Spleen (tissue), 13 donors: ENCODE measurements around the gene ARL6IP6. TPM values are rescaled to one million over a fixed set of nuclear protein-coding genes. Genes with fewer than 3 reads are reported as not detected.

ENCODE experiments used
- DNase-seq: peaks from one replicate; pipeline ENCODE4 v3.0.0-alpha.2; 2020
- H3K27ac ChIP-seq, 8 donors: fragments of 200-600 bp; sonication (generic) in 7 of 8; 1 replicate in 4 of 8; 2 replicates in 4 of 8; pipeline versions ENCODE4 v1.5.0 to v1.8.0; 2016 to 2021; ENCODE audit warnings: inconsistent platforms in 4 of 8, mild to moderate bottlenecking in 4 of 8, moderate library complexity in 1 of 8
- H3K27me3 ChIP-seq, 7 donors: fragments of 200-600 bp; sonication (generic) in 6 of 7; replicated peaks in 1 of 7; 1 replicate in 4 of 7; 2 replicates in 3 of 7; pipeline versions ENCODE4 v1.5.0 to v1.8.0; 2016 to 2021; ENCODE audit warnings: inconsistent platforms in 3 of 7, mild to moderate bottlenecking in 1 of 7
- H3K36me3 ChIP-seq, 6 donors: fragments of 200-600 bp; sonication (generic) in 5 of 6; 1 replicate in 4 of 6; 2 replicates in 2 of 6; pipeline versions ENCODE4 v1.5.0 to v1.8.0; 2016 to 2021; ENCODE audit warnings: inconsistent platforms in 2 of 6
- H3K4me1 ChIP-seq, 6 donors: fragments of 200-600 bp; sonication (generic) in 5 of 6; 1 replicate in 3 of 6; 2 replicates in 3 of 6; pipeline versions ENCODE4 v1.5.0 to v1.8.0; 2016 to 2021; ENCODE audit warnings: inconsistent platforms in 3 of 6
- H3K4me3 ChIP-seq, 8 donors: fragments of 200-600 bp; sonication (generic) in 7 of 8; 1 replicate in 4 of 8; 2 replicates in 4 of 8; pipeline versions ENCODE4 v1.5.0 to v1.8.0; 2016 to 2021; ENCODE audit warnings: inconsistent platforms in 4 of 8, mild to moderate bottlenecking in 4 of 8, moderate library complexity in 2 of 8
- H3K9me3 ChIP-seq, 8 donors: fragments of 200-600 bp; sonication (generic) in 7 of 8; 1 replicate in 4 of 8; 2 replicates in 4 of 8; pipeline versions ENCODE4 v1.5.0 to v1.8.0; 2016 to 2021; ENCODE audit warnings: inconsistent platforms in 4 of 8
- POLR2A ChIP-seq, 3 donors: fragments of 450-650 bp; IDR thresholded peaks; one replicate each; pipeline ENCODE4 v1.5.1; 2017; ENCODE audit warnings: antibody characterized with exemption in 3 of 3, mild to moderate bottlenecking in 1 of 3
- POLR2AphosphoS5 ChIP-seq, 3 donors: sonication (generic); formaldehyde crosslinking; IDR thresholded peaks; one replicate each; pipeline ENCODE4 v1.5.1; 2017; ENCODE audit warnings: antibody characterized with exemption in 3 of 3
- WGBS, 5 donors: extraction: QIAGEN DNeasy Blood & Tissue Kit in 3 of 5; methylation state at CpG; one replicate each; pipeline versions ENCODE4 v1.1.5 to v1.1.7; 2013 to 2018; 5-methylcytosine and 5-hydroxymethylcytosine counted together
- intact Hi-C: fragments of 100-400 bp; cut with DNase I; formaldehyde crosslinking; loops from one replicate; pipeline ENCODE4 v1.15.0; 2023; ENCODE audit warnings: low total_unique reads
- long read RNA-seq, 2 donors: transcript quantifications; one replicate each; lab custom pipeline, GENCODE V29; 2026
- polyA plus RNA-seq, 3 donors: library from polyadenylated mRNA; stranded (reverse); fragments of 200-250 nt; gene quantifications; one replicate each; pipeline ENCODE4 v1.2.1, GENCODE V29; 2013
- total RNA-seq, 7 donors: library from RNA; depleted of rRNA in 3 of 7; stranded (reverse); fragments of >200 nt in 3 of 7; fragmentation: NEBNext Ultra II Directional in 4 of 7; extraction: Animal tissue kit (Norgen Biotek cat#: 25700) in 4 of 7; gene quantifications; one replicate each; pipeline versions ENCODE4 v1.1.0 to v1.2.1, GENCODE V29; 2016 to 2021
- TF ChIP-seq, protein P1 (sequence below), 11 experiments: fragments of 200-600 bp in 7 of 11; fragments of 450-650 bp in 4 of 11; sonication (generic) in 4 of 11; IDR thresholded peaks in 8 of 11; conservative IDR thresholded peaks in 3 of 11; 1 replicate in 7 of 11; 2 replicates in 4 of 11; pipeline versions ENCODE4 v1.4.0 to v1.8.0; 2016 to 2021; ENCODE audit warnings: antibody characterized with exemption in 11 of 11, inconsistent platforms in 4 of 11, mild to moderate bottlenecking in 1 of 11
- donor health status: healthy with polysubstance abuse.
- donor health status: DM: no; HTN: no; CAD: no; lungs with moderate emphysema.
- donor health status: DM: no; HTN: no; CAD: no.
- donor health status: Bipolar disorder and iron deficiency.
- donor health status: healthy.
- donor health status: DM: no; HTN: no; CAD: no.
- donor health status: DM: yes; HTN: yes; CAD: no.

The ARL6IP6 gene
- 10 to 100 TPM; 13.9 to 21.5 (median 20.5) TPM for total RNA-seq
- 10 to 100 TPM; 12.1 to 15.6 (median 13.0) TPM for polyA plus RNA-seq
- long read RNA-seq, donor 1, transcript ARL6IP6-201 (4 exons, 2,805 nt), result major isoform, 26 of 28 reads
- long read RNA-seq, donor 1, partial matches to known transcripts, result 0 of 28 reads
- long read RNA-seq, donor 1, other reads (novel, unspliced or antisense), result 0 of 28 reads
- long read RNA-seq, donor 2, transcript ARL6IP6-201 (4 exons, 2,805 nt), result major isoform, 9 of 10 reads
- long read RNA-seq, donor 2, partial matches to known transcripts, result 0 of 10 reads
- long read RNA-seq, donor 2, other reads (novel, unspliced or antisense), result 0 of 10 reads

- Histone ChIP-seq H3K4me3 (peak within 1 kb of the TSS; percentile 78 to 98 (median 93)), H3K36me3 (peaks cover 0 to 48% (median 10%) of the 10 kb centered on the region in 6 donors), H3K27me3 (no peaks in the 10 kb centered on the region), H3K9me3 (no peaks in the 10 kb centered on the region), H3K27ac (peak within 1 kb of the TSS; percentile 97 to 100 (median 99)), H3K4me1 (peaks cover 32 to 84% (median 68%) of the 10 kb centered on the region in 6 donors)
- 0 to 1% (median 0%) methylated on average over 57 to 87 of the region's 87 CpGs for WGBS, 5 donors
- TF ChIP-seq, protein P1, sequence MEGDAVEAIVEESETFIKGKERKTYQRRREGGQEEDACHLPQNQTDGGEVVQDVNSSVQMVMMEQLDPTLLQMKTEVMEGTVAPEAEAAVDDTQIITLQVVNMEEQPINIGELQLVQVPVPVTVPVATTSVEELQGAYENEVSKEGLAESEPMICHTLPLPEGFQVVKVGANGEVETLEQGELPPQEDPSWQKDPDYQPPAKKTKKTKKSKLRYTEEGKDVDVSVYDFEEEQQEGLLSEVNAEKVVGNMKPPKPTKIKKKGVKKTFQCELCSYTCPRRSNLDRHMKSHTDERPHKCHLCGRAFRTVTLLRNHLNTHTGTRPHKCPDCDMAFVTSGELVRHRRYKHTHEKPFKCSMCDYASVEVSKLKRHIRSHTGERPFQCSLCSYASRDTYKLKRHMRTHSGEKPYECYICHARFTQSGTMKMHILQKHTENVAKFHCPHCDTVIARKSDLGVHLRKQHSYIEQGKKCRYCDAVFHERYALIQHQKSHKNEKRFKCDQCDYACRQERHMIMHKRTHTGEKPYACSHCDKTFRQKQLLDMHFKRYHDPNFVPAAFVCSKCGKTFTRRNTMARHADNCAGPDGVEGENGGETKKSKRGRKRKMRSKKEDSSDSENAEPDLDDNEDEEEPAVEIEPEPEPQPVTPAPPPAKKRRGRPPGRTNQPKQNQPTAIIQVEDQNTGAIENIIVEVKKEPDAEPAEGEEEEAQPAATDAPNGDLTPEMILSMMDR (IDR thresholded peaks at IDR 0.05 in 8 of 11, conservative IDR thresholded peaks at IDR 0.05 in 3 of 11), result peak in 1 of 11 experiments; percentile 2
- peak in 2 of 3 donors; percentile 4 to 49 for TF ChIP-seq POLR2A (IDR thresholded peaks at IDR 0.05)
- peak; percentile 87 to 96 (median 90) for TF ChIP-seq POLR2AphosphoS5 (IDR thresholded peaks at IDR 0.05)
- intact Hi-C loops, result no loop called here
- peak; percentile 99 for DNase-seq
These were observed at the start of gene ARL6IP6 for GRCh38 chr2:152718076-152718908. TSS of gene ARL6IP6 (plus strand) at chr2:152718620. CDS start at chr2:152718625, 5 bp downstream.

GRCh38 chr2:152674334-152674733, 44.1 kb upstream of the ARL6IP6 start:
- H3K27me3 ChIP-seq, result no peaks in the 10 kb centered on the region
- H3K36me3 ChIP-seq, result peaks cover 5 to 100% (median 85%) of the 10 kb centered on the region in 6 donors
- intact Hi-C loops, result no loop called here
- TF ChIP-seq, protein P1 (IDR thresholded peaks at IDR 0.05 in 8 of 11, conservative IDR thresholded peaks at IDR 0.05 in 3 of 11), result no peak
- no peak for TF ChIP-seq POLR2AphosphoS5 (IDR thresholded peaks at IDR 0.05)
- TF ChIP-seq POLR2A (IDR thresholded peaks at IDR 0.05), result no peak
- H3K9me3 ChIP-seq, result no peaks in the 10 kb centered on the region
- H3K27ac ChIP-seq, result no peak overlapping the region
- 87 to 96% (median 93%) methylated on average over 4 of the region's 4 CpGs for WGBS, 5 donors
- no peak overlapping the region for H3K4me3 ChIP-seq
- no peaks in the 10 kb centered on the region for H3K4me1 ChIP-seq
- DNase-seq, result no peak

DNA sequence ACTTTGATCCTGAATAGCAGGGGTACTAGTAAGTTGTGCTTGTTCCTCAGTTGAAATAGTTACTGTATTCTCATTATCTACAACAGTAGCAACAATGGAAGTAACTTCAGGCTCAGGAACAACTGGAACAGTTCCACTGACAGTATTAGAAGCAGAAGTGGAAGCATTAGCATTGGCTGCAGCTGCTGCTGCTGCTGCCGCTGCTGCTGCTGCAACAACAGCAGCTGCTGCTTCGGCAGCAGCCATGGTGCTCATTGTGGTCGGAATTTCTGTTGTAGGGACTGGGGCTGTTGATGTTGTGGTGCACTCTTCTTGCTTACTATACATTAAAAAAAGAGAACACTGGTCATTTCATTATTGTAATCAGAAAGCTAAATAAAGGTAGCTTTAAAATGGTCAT, 42.0 kb upstream of the ARL6IP6 start:
- WGBS, 5 donors, result 85 to 97% (median 95%) methylated on average over 3 of the region's 3 CpGs
- no peaks in the 10 kb centered on the region for H3K4me1 ChIP-seq
- intact Hi-C loops, result no loop called here
- DNase-seq, result no peak
- H3K27ac ChIP-seq, result no peak overlapping the region
- no peak overlapping the region for H3K4me3 ChIP-seq
- no peaks in the 10 kb centered on the region for H3K27me3 ChIP-seq
- peaks cover 5 to 100% (median 85%) of the 10 kb centered on the region in 6 donors for H3K36me3 ChIP-seq
- no peak for TF ChIP-seq POLR2AphosphoS5 (IDR thresholded peaks at IDR 0.05)
- TF ChIP-seq, protein P1 (IDR thresholded peaks at IDR 0.05 in 8 of 11, conservative IDR thresholded peaks at IDR 0.05 in 3 of 11), result no peak
- TF ChIP-seq POLR2A (IDR thresholded peaks at IDR 0.05), result no peak
- H3K9me3 ChIP-seq, result no peaks in the 10 kb centered on the region

GRCh38 chr2:152678808-152679207, 39.6 kb upstream of the ARL6IP6 start:
- Histone ChIP-seq H3K27me3 (no peaks in the 10 kb centered on the region), H3K27ac (no peak overlapping the region), H3K4me1 (peaks cover 0 to 9% (median 0%) of the 10 kb centered on the region in 6 donors), H3K9me3 (no peaks in the 10 kb centered on the region), H3K4me3 (no peak overlapping the region), H3K36me3 (peaks cover 5 to 87% (median 66%) of the 10 kb centered on the region in 6 donors)
- no peak for DNase-seq
- no peak for TF ChIP-seq POLR2A (IDR thresholded peaks at IDR 0.05)
- no peak for TF ChIP-seq POLR2AphosphoS5 (IDR thresholded peaks at IDR 0.05)
- TF ChIP-seq, protein P1 (IDR thresholded peaks at IDR 0.05 in 8 of 11, conservative IDR thresholded peaks at IDR 0.05 in 3 of 11), result no peak
- intact Hi-C loops, result no loop called here
- 87 to 97% (median 95%) methylated on average over 2 of the region's 2 CpGs for WGBS, 5 donors
